ENCODE results near the gene PSTPIP1.

PSTPIP1 gene

GRCh38 chr15:76979331-76979925, 15.5 kb upstream of the PSTPIP1 start:
- no peak for DNase-seq

GRCh38 chr15:76979996-76980520, 14.9 kb upstream of the PSTPIP1 start:
- no peak for DNase-seq

- no peak for DNase-seq
These were observed 12.6 kb upstream of the PSTPIP1 start for GRCh38 chr15:76982356-76982755.

- no peak for DNase-seq
These were observed 12.2 kb upstream of the PSTPIP1 start for GRCh38 chr15:76982756-76983155.

- DNase-seq, result no peak
These were observed 11.1 kb upstream of the PSTPIP1 start for GRCh38 chr15:76983590-76984375.

GRCh38 chr15:76986743-76987142, 8.2 kb upstream of the PSTPIP1 start:
- no peak for DNase-seq

- no peak for DNase-seq
These were observed 7.7 kb upstream of the PSTPIP1 start for GRCh38 chr15:76987276-76987675.

GRCh38 chr15:76987896-76988860, 6.7 kb upstream of the PSTPIP1 start:
- no peak for DNase-seq

- no peak for DNase-seq
These were observed 5.8 kb upstream of the PSTPIP1 start for GRCh38 chr15:76988867-76989780.

GRCh38 chr15:76991048-76991447, 3.9 kb upstream of the PSTPIP1 start:
- DNase-seq, result no peak

GRCh38 chr15:76991741-76992645, 2.9 kb upstream of the PSTPIP1 start:
- DNase-seq, result no peak

GRCh38 chr15:76993114-76993725, 1.7 kb upstream of the PSTPIP1 start:
- no peak for DNase-seq

- DNase-seq, result no peak
These were observed 925 bp upstream of the PSTPIP1 start for GRCh38 chr15:76994001-76994400.

GRCh38 chr15:76994496-76994895, 430 bp upstream of the PSTPIP1 start:
- no peak for DNase-seq

GRCh38 chr15:76996076-76996525, 1.2 kb downstream of the PSTPIP1 start:
- no peak for DNase-seq

GRCh38 chr15:76996526-76997401, 1.8 kb downstream of the PSTPIP1 start:
- DNase-seq, result no peak

- no peak for DNase-seq
These were observed 3.8 kb downstream of the PSTPIP1 start for GRCh38 chr15:76998663-76999285.

GRCh38 chr15:76999996-77000395, 5.1 kb downstream of the PSTPIP1 start:
- no peak for DNase-seq

GRCh38 chr15:77001351-77001750, 6.4 kb downstream of the PSTPIP1 start:
- no peak for DNase-seq

All from NCI-H82 (cell line).